HG02588 (cell line): Measurements from ENCODE around the gene USP15.

Source experiments
- ATAC-seq: cut with Tn5 transposase; IDR thresholded peaks from one replicate; pipeline ENCODE4 v1.9.1; 2021; ENCODE audit warnings: mild to moderate bottlenecking, moderate library complexity; ENCODE audit not compliant: unreplicated experiment

Gene USP15

GRCh38 chr12:62256408-62257096 lies 3.7 kb upstream of the USP15 start:
- no peak for ATAC-seq

- no peak for ATAC-seq
Observed at GRCh38 chr12:62258231-62258630, 2.0 kb upstream of the USP15 start.

DNA sequence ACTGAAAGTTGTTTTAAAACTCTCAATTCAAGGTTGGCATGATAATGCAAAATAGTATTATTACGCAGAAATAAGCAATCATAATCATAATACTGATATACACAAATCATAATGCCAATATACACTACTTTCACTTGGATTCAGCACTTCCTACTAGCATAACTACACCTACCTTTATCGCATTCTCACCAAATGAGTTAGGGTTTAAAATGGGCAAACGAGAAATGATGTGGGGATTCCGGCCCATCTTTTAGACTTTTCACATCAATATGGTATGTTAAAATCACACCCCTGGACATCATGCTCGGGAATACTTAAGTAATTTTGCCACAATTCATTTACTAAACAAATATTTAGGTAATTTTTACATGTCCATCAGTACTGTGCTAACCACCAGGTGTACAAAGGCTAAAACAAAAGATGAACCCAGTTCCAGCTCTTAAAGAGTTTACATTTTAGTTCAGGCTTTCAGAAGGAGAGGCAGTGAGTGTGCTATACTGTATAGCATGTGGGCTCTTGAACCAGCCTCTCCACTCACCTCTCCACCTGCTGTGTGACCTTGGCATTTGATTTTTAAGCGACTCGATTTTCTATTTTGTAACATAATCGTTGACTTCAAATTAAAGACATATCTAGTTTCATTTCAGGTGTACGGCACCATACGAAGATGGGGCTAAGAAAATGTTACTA lies 1.1 kb upstream of the USP15 start:
- no peak for ATAC-seq

GRCh38 chr12:62259631-62259992 lies 592 bp upstream of the USP15 start:
- ATAC-seq: peak; percentile 10

GRCh38 chr12:62260733-62261683 lies 804 bp downstream of the USP15 start:
- ATAC-seq: peak; percentile 41

GRCh38 chr12:62261876-62262517 lies 1.8 kb downstream of the USP15 start:
- ATAC-seq: no peak

DNA sequence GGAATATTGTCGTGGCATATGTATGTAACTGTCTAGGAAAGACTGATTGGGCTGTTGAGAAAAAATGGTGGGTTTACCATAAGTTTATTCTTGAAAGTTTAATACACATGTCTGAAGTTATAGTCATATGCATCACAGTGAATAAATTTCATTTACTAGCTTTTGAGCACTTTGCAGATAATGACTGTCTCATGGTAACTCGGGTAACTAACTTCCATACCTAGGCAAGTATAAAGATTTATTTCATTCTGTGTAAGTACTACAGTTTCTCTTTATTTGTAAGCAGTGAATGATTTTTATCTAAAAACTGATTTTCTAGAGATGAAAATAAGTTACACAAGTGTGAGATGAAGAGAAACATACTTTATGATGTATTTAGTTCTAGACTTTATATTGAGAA lies 3.0 kb downstream of the USP15 start:
- no peak for ATAC-seq

DNA sequence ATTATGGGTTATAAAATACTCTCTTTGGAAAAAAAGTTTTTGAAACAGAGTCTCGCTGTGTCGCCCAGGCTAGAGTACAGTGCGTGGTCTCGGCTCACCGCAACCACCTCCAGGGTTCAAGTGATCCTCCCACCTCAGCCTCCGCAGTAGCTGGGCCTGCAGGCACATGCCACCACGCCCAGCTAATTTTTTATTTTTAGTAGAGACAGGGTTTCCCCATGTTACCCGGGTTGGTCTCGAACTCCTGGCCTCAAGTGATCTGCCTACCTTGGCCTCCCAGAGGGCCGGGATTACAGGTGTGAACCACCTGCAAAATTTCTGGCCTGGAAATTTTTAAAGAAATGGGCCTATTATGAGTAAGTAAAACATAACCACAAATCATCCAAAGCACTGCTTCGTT lies 3.8 kb downstream of the USP15 start:
- ATAC-seq: no peak

- no peak for ATAC-seq
Observed at GRCh38 chr12:62264706-62265105, 4.5 kb downstream of the USP15 start.

- no peak for ATAC-seq
Observed at GRCh38 chr12:62265511-62265910, 5.3 kb downstream of the USP15 start.

DNA sequence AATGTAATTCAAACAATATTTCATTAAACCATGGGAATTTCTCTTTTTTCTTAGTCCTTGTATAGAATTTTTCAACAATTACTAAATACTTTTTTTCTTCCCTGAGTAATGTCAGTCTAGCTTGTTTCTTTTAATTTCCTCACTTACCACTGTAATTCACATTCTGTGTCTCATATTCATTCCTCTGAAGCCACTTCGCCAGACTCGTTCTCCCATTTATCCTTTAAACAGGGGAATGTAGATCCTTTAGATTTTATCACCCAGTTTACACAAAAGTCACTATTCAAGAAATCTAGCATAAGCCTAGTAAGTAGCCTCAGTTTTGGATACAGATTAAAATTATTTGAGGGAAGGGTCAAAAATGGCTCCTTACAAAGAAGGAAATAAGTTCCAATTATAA lies 6.8 kb downstream of the USP15 start:
- no peak for ATAC-seq

DNA sequence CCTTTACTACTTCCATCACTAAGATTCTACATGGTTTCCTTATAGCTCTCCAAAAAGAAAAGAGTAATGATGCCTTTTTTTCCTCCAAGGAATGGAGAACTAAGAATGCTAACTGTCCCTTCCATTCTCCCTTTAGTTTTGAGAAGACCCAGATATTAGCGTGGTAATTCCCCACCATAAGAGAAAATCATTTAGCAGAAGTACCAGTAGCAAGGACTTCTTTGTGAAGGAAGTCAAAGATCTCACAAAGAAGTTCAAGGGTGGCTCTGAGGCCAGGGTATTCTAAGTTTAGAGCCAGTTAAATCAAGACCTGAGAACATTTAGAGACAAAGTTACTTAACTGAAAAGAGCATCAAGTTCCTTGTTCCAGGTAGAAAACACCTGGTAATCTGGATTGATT lies 7.3 kb downstream of the USP15 start:
- ATAC-seq: no peak

- ATAC-seq: no peak
Observed at GRCh38 chr12:62268956-62269355, 8.8 kb downstream of the USP15 start.

DNA sequence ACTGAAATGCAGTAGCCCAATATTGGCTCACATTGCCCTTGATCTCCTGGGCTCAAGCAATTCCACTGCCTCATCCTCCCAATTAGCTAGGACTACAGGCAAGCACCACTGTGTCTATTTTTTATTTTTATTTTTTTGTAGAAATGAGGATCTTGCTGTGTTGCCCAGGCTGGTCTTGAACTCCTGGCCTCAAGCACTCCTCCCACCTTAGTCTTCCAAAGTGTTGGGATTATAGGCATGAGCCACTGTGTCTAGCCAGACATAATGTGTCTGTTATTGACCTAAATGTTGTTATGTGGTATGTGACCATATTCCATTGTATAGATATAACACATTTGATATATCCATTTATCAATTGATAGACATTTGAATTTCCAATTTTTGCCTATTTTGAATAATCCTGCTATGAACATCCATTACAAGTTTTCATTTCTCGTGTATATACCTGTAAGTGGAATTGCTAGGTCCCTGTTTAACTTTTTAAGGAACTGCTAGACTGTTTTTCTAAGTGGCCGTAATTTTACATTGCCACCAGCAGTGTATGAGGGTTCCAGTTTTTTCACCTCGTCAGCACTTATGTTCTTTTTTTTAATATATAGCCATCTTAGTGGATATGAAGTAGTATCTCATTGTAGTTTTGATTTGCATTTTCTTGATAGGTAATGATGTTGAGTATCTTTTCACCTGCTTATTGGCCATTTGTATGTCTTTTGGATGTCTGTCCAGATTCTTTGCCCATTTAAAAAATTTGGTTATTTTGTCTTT lies 9.4 kb downstream of the USP15 start:
- no peak for ATAC-seq

DNA sequence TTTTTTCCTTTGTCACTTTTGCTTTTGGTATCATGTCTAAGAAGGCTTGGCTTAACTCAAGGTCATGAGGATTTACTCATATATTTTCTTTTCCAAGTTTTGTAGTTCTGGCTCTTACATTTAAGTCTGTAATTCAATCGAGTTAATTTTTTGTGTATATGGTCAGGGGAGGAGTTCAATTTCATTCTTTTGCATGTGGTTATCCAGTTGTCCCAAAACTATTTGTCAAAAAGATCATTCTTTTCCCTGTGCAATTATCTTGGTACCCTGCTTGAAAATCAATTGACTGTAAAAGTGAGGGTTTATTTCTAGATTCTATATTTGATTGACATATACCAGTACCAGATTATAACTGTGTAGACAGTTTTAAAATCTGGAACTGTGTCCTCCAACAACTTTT lies 10.2 kb downstream of the USP15 start:
- ATAC-seq: no peak

GRCh38 chr12:62270872-62271271 lies 10.7 kb downstream of the USP15 start:
- no peak for ATAC-seq

DNA sequence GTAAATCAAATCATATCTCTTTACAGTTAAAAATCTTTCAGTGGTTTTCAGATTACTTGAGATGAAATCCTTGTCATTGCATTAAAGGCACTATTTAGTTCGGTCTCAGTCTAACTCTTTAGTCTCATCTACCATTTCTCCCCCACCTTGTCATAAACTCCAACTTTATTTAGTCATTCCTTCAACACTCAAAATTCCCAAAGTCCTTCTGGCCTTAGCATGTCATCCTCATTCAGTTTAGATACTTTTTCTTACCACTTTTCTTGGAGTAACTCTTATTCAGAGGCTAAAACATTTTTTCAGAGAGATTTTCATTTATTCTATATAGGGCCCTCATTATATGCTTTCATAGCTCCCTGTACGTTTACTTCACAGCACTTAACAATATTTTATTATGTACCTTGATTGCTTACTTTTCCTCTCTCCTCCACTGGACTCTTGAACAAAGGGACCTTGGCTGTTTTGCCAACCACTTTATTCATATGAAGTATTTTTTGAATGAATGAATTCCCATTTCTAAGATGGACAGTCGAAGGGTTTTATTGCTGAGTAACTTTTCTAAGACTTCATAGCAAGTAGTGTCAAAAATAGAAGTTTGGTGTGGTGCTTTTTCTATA lies 12.8 kb downstream of the USP15 start:
- ATAC-seq: no peak

GRCh38 chr12:62273724-62274380 lies 13.6 kb downstream of the USP15 start:
- ATAC-seq: no peak

GRCh38 chr12:62278022-62278421 lies 17.8 kb downstream of the USP15 start:
- no peak for ATAC-seq
